ENCODE measurements around the gene STARD13.
A peak's percentile ranks its signal among the peaks of the same experiment; 100 is the strongest.

Gene STARD13

GRCh38 chr13:33279414-33280278 lies 5.9 kb downstream of the STARD13 start:
- peak; percentile 89 for DNase-seq (ENCODE audit: low read depth, low spot score)
- H3K27ac ChIP-seq = peak overlapping the region; percentile 90

GRCh38 chr13:33278913-33279312 lies 6.6 kb downstream of the STARD13 start:
- H3K27ac ChIP-seq = peak overlapping the region; percentile 90
- DNase-seq (ENCODE audit: low read depth, low spot score) = no peak

- H3K27ac ChIP-seq = peak overlapping the region; percentile 90
Measured at GRCh38 chr13:33277946-33278345, 7.6 kb downstream of the STARD13 start.

DNA sequence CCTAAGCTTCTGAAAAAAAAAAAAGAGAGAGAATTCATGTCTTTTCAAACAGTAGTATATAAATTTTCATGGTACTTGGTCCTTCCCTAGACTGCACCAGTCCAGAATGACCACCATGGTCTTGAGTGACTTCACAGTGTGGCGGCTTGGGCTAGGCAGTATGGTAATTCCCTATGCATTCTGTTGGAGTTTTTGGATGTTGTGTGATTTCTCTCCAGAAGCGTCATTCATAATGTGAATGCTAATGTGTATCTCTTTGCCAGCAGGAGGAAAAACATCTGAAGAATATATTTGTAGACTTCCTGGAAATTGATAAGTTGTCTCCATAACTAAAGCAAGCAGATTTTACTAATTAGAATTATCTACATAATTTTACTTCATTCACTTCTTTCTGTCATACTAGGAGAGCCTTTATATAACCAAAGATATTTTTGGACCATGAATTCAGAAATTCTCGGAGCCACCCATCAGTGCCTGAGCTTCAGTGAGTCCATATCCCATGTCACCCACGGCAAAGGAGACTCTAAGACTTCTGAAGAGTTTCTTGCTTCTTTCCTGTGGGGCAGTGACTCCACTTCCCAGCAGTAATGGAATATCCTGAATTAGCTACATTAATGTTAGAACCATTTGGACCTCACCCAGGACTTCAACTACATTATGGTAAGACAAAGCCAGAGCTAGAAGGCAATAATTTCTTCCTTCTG lies 8.4 kb downstream of the STARD13 start:
- no peak overlapping the region for H3K27ac ChIP-seq
- no peak for DNase-seq (ENCODE audit: low read depth, low spot score)

More at GRCh38 chr13:33277946-33278345, 7.6 kb downstream of the STARD13 start:
- no peak for DNase-seq (ENCODE audit: low read depth, low spot score)

DNA sequence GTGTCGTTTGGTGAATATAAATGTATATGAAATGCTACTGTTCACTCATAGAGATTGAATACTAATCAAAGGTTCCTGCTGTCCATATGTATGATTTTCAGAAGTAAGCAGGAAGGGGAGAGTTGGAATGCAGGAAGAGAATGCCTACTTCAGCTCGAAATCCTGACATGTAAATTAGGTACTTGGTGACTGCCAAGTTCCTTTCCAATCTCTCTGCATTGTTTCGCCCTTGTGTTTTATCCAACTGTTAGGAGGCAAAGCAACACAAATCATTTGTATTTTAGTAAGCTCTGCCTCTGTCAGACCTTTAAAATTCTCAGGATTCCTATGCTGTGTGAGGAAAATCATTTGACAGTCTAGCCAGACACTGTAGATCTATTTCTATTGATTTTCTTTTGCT lies 9.0 kb downstream of the STARD13 start:
- H3K27ac ChIP-seq = no peak overlapping the region
- DNase-seq (ENCODE audit: low read depth, low spot score) = no peak

DNA sequence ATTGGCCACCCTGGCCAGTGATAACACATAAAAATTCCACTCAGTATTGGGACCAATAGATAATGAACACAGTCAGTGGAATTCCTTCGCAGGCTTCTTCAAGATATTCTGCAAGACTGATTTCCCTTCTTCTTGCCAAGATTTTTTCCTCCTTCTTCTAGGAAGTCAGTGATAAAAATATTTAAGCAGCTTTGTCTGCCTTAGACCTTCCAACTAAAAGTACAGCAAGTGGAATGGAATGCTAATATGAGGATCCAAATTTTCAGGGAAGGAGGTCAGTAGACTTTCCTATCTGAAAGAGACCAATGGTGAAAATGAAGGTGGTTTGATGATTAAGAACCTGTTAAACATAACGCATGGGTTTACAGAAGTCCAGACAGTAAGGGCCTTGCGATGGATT lies 9.6 kb downstream of the STARD13 start:
- H3K27ac ChIP-seq = no peak overlapping the region
- no peak for DNase-seq (ENCODE audit: low read depth, low spot score)

DNA sequence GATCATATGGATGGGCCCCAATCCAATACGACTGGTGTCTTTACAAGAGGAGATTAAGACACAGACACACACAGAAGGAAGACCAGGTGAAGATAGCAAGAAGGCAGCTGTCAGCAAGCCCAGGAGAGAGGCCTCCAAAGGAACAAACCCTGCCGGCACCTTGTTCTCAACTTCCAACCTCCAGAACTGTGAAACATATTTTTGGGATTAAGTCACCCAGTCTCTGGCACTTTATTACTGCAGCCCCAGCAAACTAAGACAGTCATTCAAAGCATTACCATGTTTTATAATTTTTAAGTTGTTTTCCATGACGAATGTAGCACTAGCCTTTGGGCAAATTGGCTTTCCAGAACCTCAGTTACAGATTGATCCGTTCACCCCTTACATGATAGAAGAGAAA lies 11.3 kb downstream of the STARD13 start:
- no peak overlapping the region for H3K27ac ChIP-seq
- no peak for DNase-seq (ENCODE audit: low read depth, low spot score)

- DNase-seq (ENCODE audit: low read depth, low spot score) = no peak
- peak overlapping the region; percentile 39 for H3K27ac ChIP-seq
Measured at GRCh38 chr13:33272531-33273124, 12.9 kb downstream of the STARD13 start.

DNA sequence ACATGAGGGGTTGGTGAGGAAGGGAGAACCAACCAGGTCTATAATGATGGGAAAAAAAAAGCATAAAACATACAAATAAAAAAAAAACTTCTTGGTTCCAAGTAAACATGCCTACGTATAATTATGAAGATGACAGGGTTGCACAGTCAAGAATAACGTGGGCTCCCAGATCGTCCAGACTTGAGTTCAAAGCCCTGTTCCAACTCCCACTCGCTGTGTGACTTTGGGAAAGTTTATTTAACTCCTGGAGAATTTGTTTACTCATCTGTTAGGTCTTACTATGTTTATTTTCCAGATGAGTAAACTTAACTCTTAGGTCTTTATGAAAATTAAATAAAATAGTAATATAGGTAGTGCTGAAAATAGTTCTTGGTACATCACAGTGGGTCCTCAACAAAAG lies 13.8 kb downstream of the STARD13 start:
- no peak for DNase-seq (ENCODE audit: low read depth, low spot score)
- peak overlapping the region; percentile 39 for H3K27ac ChIP-seq

DNA sequence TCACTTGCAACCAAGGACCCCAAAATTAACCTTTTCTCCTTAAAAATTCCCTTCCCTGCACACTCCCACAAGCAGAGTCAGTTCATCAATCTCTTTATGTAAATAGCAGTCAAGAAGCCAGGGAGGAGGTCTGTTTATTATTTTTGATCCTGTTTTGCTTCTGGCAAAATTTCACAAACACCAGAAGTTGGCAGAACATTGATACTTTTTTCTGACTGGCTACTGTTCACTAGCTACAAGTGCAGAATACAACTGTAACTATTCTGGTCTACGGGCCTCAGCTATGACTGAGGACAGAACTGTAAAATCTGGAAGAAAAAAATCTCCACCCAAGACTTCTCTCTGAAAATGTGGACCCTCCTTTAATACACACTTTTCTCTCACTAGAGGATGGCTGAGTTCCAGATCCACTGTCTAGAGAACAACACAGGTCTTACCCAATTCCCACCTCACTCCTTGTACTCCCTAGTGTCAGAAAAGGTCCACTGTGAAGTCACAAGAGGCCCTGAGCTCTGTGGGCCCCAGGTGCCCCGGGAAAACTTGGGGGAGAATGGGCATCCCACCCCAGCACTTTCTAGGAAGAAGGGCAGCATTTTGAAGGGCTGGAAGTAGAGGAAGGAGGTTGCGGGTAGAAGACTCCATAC lies 14.5 kb downstream of the STARD13 start:
- H3K27ac ChIP-seq = no peak overlapping the region
- no peak for DNase-seq (ENCODE audit: low read depth, low spot score)

- H3K27ac ChIP-seq = no peak overlapping the region
Measured at GRCh38 chr13:33265607-33266006, 19.9 kb downstream of the STARD13 start.

DNA sequence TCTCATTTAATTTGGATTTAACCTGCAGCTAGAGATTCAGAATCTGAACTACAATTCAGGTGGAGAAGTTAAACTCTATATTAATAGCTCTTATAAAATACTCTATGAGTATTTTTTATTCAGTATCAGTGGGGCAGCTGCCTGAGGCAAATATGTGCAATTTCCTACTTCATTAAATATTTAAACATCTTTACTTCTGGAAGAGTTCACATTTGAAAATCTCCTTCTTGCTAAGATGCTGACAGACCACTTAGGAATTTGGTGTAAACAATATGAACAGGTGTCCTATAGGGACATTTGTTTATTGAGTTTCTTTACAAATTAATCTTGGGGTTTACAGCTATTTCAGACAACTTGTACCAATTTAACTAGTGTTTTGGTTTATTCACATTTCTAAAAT lies 20.4 kb downstream of the STARD13 start:
- peak overlapping the region; percentile 13 for H3K27ac ChIP-seq
- DNase-seq (ENCODE audit: low read depth, low spot score) = no peak

More at GRCh38 chr13:33265607-33266006, 19.9 kb downstream of the STARD13 start:
- no peak for DNase-seq (ENCODE audit: low read depth, low spot score)

- peak overlapping the region; percentile 13 for H3K27ac ChIP-seq
- no peak for DNase-seq (ENCODE audit: low read depth, low spot score)
Measured at GRCh38 chr13:33264620-33264978, 21.0 kb downstream of the STARD13 start.

- no peak overlapping the region for H3K27ac ChIP-seq
- DNase-seq (ENCODE audit: low read depth, low spot score) = no peak
Measured at GRCh38 chr13:33263976-33264619, 21.5 kb downstream of the STARD13 start.

- peak overlapping the region; percentile 46 for H3K27ac ChIP-seq
- no peak for DNase-seq (ENCODE audit: low read depth, low spot score)
Measured at GRCh38 chr13:33263484-33263883, 22.1 kb downstream of the STARD13 start.

- DNase-seq (ENCODE audit: low read depth, low spot score) = no peak
- peak overlapping the region; percentile 46 for H3K27ac ChIP-seq
Measured at GRCh38 chr13:33262997-33263396, 22.6 kb downstream of the STARD13 start.

DNA sequence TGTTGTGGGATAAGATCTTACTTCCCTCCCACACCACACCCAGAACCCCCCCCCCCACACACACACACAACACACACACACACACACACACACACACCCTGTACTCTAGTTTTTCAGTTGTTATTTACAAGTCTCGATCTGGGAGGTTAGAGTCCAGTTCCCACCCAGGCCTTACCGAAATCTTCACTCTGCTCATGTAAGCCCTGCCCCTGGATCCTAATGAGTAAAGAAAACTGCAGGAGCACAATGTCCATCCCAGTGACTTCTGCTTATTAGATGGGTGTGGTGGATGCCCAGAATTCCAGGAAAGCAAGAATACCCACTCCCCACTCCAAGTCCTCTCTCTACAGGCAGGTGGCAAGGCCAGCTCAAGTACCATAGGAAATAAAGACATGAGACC lies 23.0 kb downstream of the STARD13 start:
- no peak for DNase-seq (ENCODE audit: low read depth, low spot score)
- peak overlapping the region; percentile 46 for H3K27ac ChIP-seq

- peak; percentile 73 for DNase-seq (ENCODE audit: low read depth, low spot score)
- peak overlapping the region; percentile 46 for H3K27ac ChIP-seq
Measured at GRCh38 chr13:33262062-33262487, 23.5 kb downstream of the STARD13 start.

- DNase-seq (ENCODE audit: low read depth, low spot score) = no peak
- peak overlapping the region; percentile 46 for H3K27ac ChIP-seq
Measured at GRCh38 chr13:33261387-33262061, 24.0 kb downstream of the STARD13 start.
